ENCODE results near the gene NATD1.

The NATD1 gene

GRCh38 chr17:21252796-21253645, at the start of gene NATD1:
Gene NATD1 (minus strand): TSS chr17:21253410. CDS start chr17:21253264, 146 bp downstream.
- peak; percentile 64 for FAIRE-seq
- peak; percentile 74 for DNase-seq (ENCODE audit: extremely low spot score, insufficient read length, low read depth)

GRCh38 chr17:21301593-21302550, 48.7 kb upstream of the NATD1 start:
- DNase-seq (ENCODE audit: extremely low spot score, insufficient read length, low read depth): no peak
- FAIRE-seq: no peak

- FAIRE-seq (no peak), DNase-seq (ENCODE audit: extremely low spot score, insufficient read length, low read depth) (no peak)
These were observed 47.7 kb upstream of the NATD1 start for GRCh38 chr17:21300601-21301571.

- DNase-seq (ENCODE audit: extremely low spot score, insufficient read length, low read depth) (no peak), FAIRE-seq (no peak)
These were observed 46.9 kb upstream of the NATD1 start for GRCh38 chr17:21299981-21300600.

GRCh38 chr17:21298983-21299519, 45.8 kb upstream of the NATD1 start:
- no peak for FAIRE-seq

GRCh38 chr17:21298056-21298982, 45.1 kb upstream of the NATD1 start:
- no peak for FAIRE-seq
- DNase-seq (ENCODE audit: extremely low spot score, insufficient read length, low read depth): no peak

More at GRCh38 chr17:21298983-21299519, 45.8 kb upstream of the NATD1 start:
- no peak for DNase-seq (ENCODE audit: extremely low spot score, insufficient read length, low read depth)

GRCh38 chr17:21297597-21297996, 44.4 kb upstream of the NATD1 start:
- no peak for DNase-seq (ENCODE audit: extremely low spot score, insufficient read length, low read depth)
- no peak for FAIRE-seq

- FAIRE-seq (no peak), DNase-seq (ENCODE audit: extremely low spot score, insufficient read length, low read depth) (no peak)
These were observed 43.9 kb upstream of the NATD1 start for GRCh38 chr17:21297026-21297520.

GRCh38 chr17:21296097-21297025, 43.2 kb upstream of the NATD1 start:
- FAIRE-seq (no peak), DNase-seq (ENCODE audit: extremely low spot score, insufficient read length, low read depth) (no peak)

- DNase-seq (ENCODE audit: extremely low spot score, insufficient read length, low read depth) (no peak), FAIRE-seq (no peak)
These were observed 42.1 kb upstream of the NATD1 start for GRCh38 chr17:21295036-21295952.

GRCh38 chr17:21294321-21295035, 41.3 kb upstream of the NATD1 start:
- FAIRE-seq (no peak), DNase-seq (ENCODE audit: extremely low spot score, insufficient read length, low read depth) (no peak)

- no peak for FAIRE-seq
- no peak for DNase-seq (ENCODE audit: extremely low spot score, insufficient read length, low read depth)
These were observed 40.6 kb upstream of the NATD1 start for GRCh38 chr17:21293831-21294210.

GRCh38 chr17:21292867-21293830, 39.9 kb upstream of the NATD1 start:
- FAIRE-seq: no peak
- DNase-seq (ENCODE audit: extremely low spot score, insufficient read length, low read depth): no peak

GRCh38 chr17:21291862-21292261, 38.7 kb upstream of the NATD1 start:
- no peak for FAIRE-seq
- DNase-seq (ENCODE audit: extremely low spot score, insufficient read length, low read depth): no peak
